Neural progenitor cell (in vitro differentiated cells): Measurements from ENCODE around the gene NBAS. TPM values are rescaled to one million over a fixed set of nuclear protein-coding genes. Genes with fewer than 3 reads are reported as not detected.
A peak's percentile ranks its signal among the peaks of the same experiment; 100 is the strongest.

Experiments used
- DNase-seq: peaks from one replicate; pipeline ENCODE4 v3.0.0-alpha.2; 2016; ENCODE audit warnings: low spot score
- H2AFZ ChIP-seq: fragments of 200-600 bp; sonication (generic); replicated peaks from 2 replicates; pipeline ENCODE4 v1.6.1; 2016; ENCODE audit warnings: antibody characterized with exemption
- H3F3A ChIP-seq: fragments of 200-600 bp; sonication (generic); 2 replicates; pipeline ENCODE4 v1.6.1; 2016; ENCODE audit warnings: antibody characterized with exemption, low read depth
- H3K27ac ChIP-seq: fragments of 200-600 bp; sonication (generic); 2 replicates; pipeline ENCODE4 v1.5.1; 2016; ENCODE audit warnings: mild to moderate bottlenecking
- H3K27me3 ChIP-seq: fragments of 200-600 bp; sonication (generic); 2 replicates; pipeline ENCODE4 v1.6.1; 2016; ENCODE audit warnings: mild to moderate bottlenecking, moderate library complexity
- H3K36me3 ChIP-seq: fragments of 200-600 bp; sonication (generic); 2 replicates; pipeline ENCODE4 v1.5.1; 2016
- H3K4me1 ChIP-seq: fragments of 200-600 bp; sonication (generic); 2 replicates; pipeline ENCODE4 v1.6.1; 2016; ENCODE audit warnings: mixed run types
- H3K4me2 ChIP-seq: fragments of 200-600 bp; sonication (generic); 2 replicates; pipeline ENCODE4 v1.6.1; 2016
- H3K4me3 ChIP-seq: fragments of 200-600 bp; sonication (generic); 2 replicates; pipeline ENCODE4 v1.5.1; 2016
- H3K79me2 ChIP-seq: fragments of 200-600 bp; sonication (generic); 2 replicates; pipeline ENCODE4 v1.6.1; 2016; ENCODE audit warnings: low read depth
- H3K9ac ChIP-seq: fragments of 200-600 bp; sonication (generic); 2 replicates; pipeline ENCODE4 v1.6.1; 2016
- H3K9me3 ChIP-seq: fragments of 200-600 bp; sonication (generic); 2 replicates; pipeline ENCODE4 v1.5.1; 2016; ENCODE audit warnings: low read depth
- H4K20me1 ChIP-seq: fragments of 200-600 bp; sonication (generic); 2 replicates; pipeline ENCODE4 v1.6.1; 2016; ENCODE audit warnings: low read depth
- H3K27ac Mint-ChIP-seq: 3 replicates; pipeline ENCODE4 v1.8.0; 2021; ENCODE audit warnings: mixed read lengths
- H3K27me3 Mint-ChIP-seq: 2 replicates; pipeline ENCODE4 v1.8.0; 2022; ENCODE audit warnings: low read depth, mild to moderate bottlenecking, inconsistent platforms, moderate library complexity, mixed read lengths; ENCODE audit not compliant: insufficient read depth
- H3K36me3 Mint-ChIP-seq: 3 replicates; pipeline ENCODE4 v1.8.0; 2021; ENCODE audit warnings: mixed read lengths
- H3K4me1 Mint-ChIP-seq: 3 replicates; pipeline ENCODE4 v1.8.0; 2021; ENCODE audit warnings: mixed read lengths
- H3K4me3 Mint-ChIP-seq: 3 replicates; pipeline ENCODE4 v1.8.0; 2021; ENCODE audit warnings: mild to moderate bottlenecking, moderate library complexity, mixed read lengths
- H3K9me3 Mint-ChIP-seq: 3 replicates; pipeline ENCODE4 v1.8.0; 2020; ENCODE audit warnings: mixed read lengths
- EZH2 ChIP-seq: fragments of 200-600 bp; sonication (generic); IDR thresholded peaks from 2 replicates; pipeline ENCODE4 v1.6.1; 2017; ENCODE audit warnings: antibody characterized with exemption, mild to moderate bottlenecking, moderate library complexity
- EZH2phosphoT487 ChIP-seq: fragments of 200-600 bp; sonication (generic); IDR thresholded peaks from 2 replicates; pipeline ENCODE4 v1.6.1; 2017; ENCODE audit warnings: antibody characterized with exemption
- total RNA-seq: library from RNA; depleted of rRNA; stranded (reverse); fragments of >200 nt; gene quantifications from 2 replicates; pipeline ENCODE4 v1.2.3, GENCODE V29; 2015; ENCODE audit warnings: low replicate concordance
- TF ChIP-seq, protein P1 (sequence below): fragments of 200-600 bp; sonication (generic); IDR thresholded peaks from 2 replicates; pipeline ENCODE4 v1.5.1; 2017; ENCODE audit warnings: antibody characterized with exemption, mild to moderate bottlenecking

NBAS gene
- total RNA-seq, 1 donor from 2014 or later = 58.0 TPM

DNA sequence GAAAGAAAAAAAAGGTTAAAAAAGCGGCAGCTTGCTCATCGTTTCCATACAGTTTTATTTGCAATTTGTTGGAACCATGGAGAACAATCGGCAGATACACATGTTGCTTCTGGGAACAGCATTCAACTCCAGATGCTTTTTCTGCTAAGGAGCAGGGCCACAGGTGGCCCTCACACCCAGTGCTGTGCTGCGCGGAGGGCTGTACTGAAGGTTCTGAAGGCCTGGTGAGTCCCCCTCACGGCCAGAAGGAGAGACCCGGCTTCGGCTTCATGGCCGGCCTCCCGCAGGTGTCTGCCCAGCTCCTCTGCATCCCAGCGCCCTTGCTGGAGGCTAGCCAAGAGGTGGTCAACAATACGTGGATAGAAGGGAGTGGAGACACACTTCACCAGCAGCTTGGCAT lies 394.3 kb downstream of the NBAS start:
- no peak overlapping the region for H3K4me3 ChIP-seq
- H3K36me3 ChIP-seq = no peaks in the 10 kb centered on the region
- H3F3A ChIP-seq = no peaks in the 10 kb centered on the region
- DNase-seq = no peak
- Mint-ChIP-seq H3K4me3 (no peak overlapping the region), H3K27ac (no peak overlapping the region), H3K27me3 (peaks cover 3% of the 10 kb centered on the region), H3K9me3 (peaks cover 2% of the 10 kb centered on the region), H3K4me1 (peaks cover 41% of the 10 kb centered on the region), H3K36me3 (peaks cover 22% of the 10 kb centered on the region)
- no peak overlapping the region for H3K27ac ChIP-seq
- TF ChIP-seq, protein P1, sequence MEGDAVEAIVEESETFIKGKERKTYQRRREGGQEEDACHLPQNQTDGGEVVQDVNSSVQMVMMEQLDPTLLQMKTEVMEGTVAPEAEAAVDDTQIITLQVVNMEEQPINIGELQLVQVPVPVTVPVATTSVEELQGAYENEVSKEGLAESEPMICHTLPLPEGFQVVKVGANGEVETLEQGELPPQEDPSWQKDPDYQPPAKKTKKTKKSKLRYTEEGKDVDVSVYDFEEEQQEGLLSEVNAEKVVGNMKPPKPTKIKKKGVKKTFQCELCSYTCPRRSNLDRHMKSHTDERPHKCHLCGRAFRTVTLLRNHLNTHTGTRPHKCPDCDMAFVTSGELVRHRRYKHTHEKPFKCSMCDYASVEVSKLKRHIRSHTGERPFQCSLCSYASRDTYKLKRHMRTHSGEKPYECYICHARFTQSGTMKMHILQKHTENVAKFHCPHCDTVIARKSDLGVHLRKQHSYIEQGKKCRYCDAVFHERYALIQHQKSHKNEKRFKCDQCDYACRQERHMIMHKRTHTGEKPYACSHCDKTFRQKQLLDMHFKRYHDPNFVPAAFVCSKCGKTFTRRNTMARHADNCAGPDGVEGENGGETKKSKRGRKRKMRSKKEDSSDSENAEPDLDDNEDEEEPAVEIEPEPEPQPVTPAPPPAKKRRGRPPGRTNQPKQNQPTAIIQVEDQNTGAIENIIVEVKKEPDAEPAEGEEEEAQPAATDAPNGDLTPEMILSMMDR = no peak
- no peak for TF ChIP-seq EZH2phosphoT487
- TF ChIP-seq EZH2 = no peak
- peaks cover 8% of the 10 kb centered on the region for H3K4me1 ChIP-seq
- no peaks in the 10 kb centered on the region for H3K79me2 ChIP-seq
- no peaks in the 10 kb centered on the region for H3K9me3 ChIP-seq
- H4K20me1 ChIP-seq = no peaks in the 10 kb centered on the region
- H2AFZ ChIP-seq = no peak overlapping the region
- H3K27me3 ChIP-seq = no peaks in the 10 kb centered on the region
- no peak overlapping the region for H3K4me2 ChIP-seq
- no peak overlapping the region for H3K9ac ChIP-seq

DNA sequence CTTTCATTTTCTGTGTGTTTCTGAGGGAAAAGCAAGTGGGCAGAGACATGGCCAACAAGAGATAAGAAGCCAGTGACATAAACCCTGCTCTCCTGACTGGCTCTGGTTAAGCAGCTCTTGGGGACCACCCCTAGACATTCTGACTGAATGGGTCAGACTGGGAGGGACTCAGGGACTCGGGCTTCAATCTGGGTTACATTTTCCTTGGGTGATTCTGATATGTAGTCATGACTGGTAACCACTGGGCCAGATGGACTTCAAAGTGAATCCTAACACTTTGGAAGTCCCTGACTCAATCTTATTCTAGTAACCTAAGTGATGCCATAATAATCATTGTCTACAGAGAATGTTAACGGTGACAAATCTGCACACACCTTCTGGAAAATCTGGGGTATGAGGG lies 397.8 kb downstream of the NBAS start:
- Histone ChIP-seq H3K27ac (no peak overlapping the region), H3K79me2 (no peaks in the 10 kb centered on the region), H3K4me3 (no peak overlapping the region), H3K4me1 (peaks cover 16% of the 10 kb centered on the region), H3K36me3 (no peaks in the 10 kb centered on the region), H2AFZ (no peak overlapping the region), H3K27me3 (no peaks in the 10 kb centered on the region), H3K9ac (no peak overlapping the region), H3K9me3 (no peaks in the 10 kb centered on the region), H3F3A (peaks cover 6% of the 10 kb centered on the region), H4K20me1 (no peaks in the 10 kb centered on the region), H3K4me2 (no peak overlapping the region)
- H3K9me3 Mint-ChIP-seq = peaks cover 2% of the 10 kb centered on the region
- no peak for DNase-seq
- H3K4me1 Mint-ChIP-seq = peaks cover 40% of the 10 kb centered on the region
- H3K4me3 Mint-ChIP-seq = no peak overlapping the region
- peaks cover 18% of the 10 kb centered on the region for H3K36me3 Mint-ChIP-seq
- peaks cover 3% of the 10 kb centered on the region for H3K27me3 Mint-ChIP-seq
- H3K27ac Mint-ChIP-seq = no peak overlapping the region
- TF ChIP-seq EZH2 (no peak), EZH2phosphoT487 (no peak)
- TF ChIP-seq, protein P1 = no peak

DNA sequence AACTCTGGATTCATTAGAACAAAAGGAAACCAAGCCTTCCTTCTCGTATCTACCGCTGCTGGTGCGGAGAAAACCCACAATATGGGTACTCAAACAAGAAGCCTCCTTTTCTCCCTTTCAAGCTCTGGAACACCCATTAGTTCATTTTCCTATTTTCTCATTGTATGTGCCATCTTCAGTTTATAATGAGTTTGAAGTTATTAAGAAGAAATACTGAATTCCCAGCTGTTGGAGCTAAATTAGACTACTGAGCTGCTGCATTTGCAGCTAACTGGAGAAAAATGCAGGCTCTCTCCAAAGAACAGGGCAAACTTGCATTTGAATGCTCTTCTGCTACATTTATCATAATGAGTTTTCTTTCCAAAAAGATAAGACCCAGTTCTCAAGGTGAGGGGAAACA lies 398.5 kb downstream of the NBAS start:
- no peaks in the 10 kb centered on the region for H3K27me3 ChIP-seq
- no peak for DNase-seq
- H2AFZ ChIP-seq = no peak overlapping the region
- no peak overlapping the region for H3K4me3 Mint-ChIP-seq
- peaks cover 15% of the 10 kb centered on the region for H3K36me3 Mint-ChIP-seq
- H3K9me3 ChIP-seq = no peaks in the 10 kb centered on the region
- H3K27ac Mint-ChIP-seq = peak overlapping the region; percentile 97
- H3K79me2 ChIP-seq = no peaks in the 10 kb centered on the region
- no peak overlapping the region for H3K4me2 ChIP-seq
- peaks cover 3% of the 10 kb centered on the region for H3K27me3 Mint-ChIP-seq
- peaks cover 47% of the 10 kb centered on the region for H3K4me1 Mint-ChIP-seq
- H3K4me1 ChIP-seq = peaks cover 23% of the 10 kb centered on the region
- H3K9me3 Mint-ChIP-seq = peaks cover 2% of the 10 kb centered on the region
- H3K36me3 ChIP-seq = no peaks in the 10 kb centered on the region
- H3K4me3 ChIP-seq = no peak overlapping the region
- H3K27ac ChIP-seq = no peak overlapping the region
- no peak overlapping the region for H3K9ac ChIP-seq
- TF ChIP-seq EZH2 = no peak
- TF ChIP-seq EZH2phosphoT487 = no peak
- TF ChIP-seq, protein P1 = no peak
- peaks cover 12% of the 10 kb centered on the region for H3F3A ChIP-seq
- no peaks in the 10 kb centered on the region for H4K20me1 ChIP-seq
